Activated T-helper 2 cell treated with anti-CD3 and anti-CD28 coated beads, Interferon-gamma antibody, Interleukin-2, Interleukin-4, amounts not matched to agents 10 μg/mL and 5 μg/mL and 100 μg/mL, durations not matched to agents 14 hours and 24 hours and 36 hours (primary cell): ENCODE measurements around the gene PDZD2. TPM values are rescaled to one million over a fixed set of nuclear protein-coding genes. Genes with fewer than 3 reads are reported as not detected.

Source experiments
- DNase-seq: peaks from one replicate; pipeline ENCODE4 v3.0.0; 2021; ENCODE audit warnings: low spot score
- H3K27ac Mint-ChIP-seq: one replicate; pipeline ENCODE4 v1.8.0; 2021; ENCODE audit warnings: mixed read lengths
- H3K27me3 Mint-ChIP-seq: one replicate; pipeline ENCODE4 v1.8.0; 2021; ENCODE audit warnings: low read depth, mixed read lengths
- H3K36me3 Mint-ChIP-seq: one replicate; pipeline ENCODE4 v1.8.0; 2021; ENCODE audit warnings: low read depth, mixed read lengths
- H3K4me1 Mint-ChIP-seq: one replicate; pipeline ENCODE4 v1.8.0; 2021; ENCODE audit warnings: low read depth, mixed read lengths
- H3K4me3 Mint-ChIP-seq: one replicate; pipeline ENCODE4 v1.8.0; 2021; ENCODE audit warnings: low read depth, mild to moderate bottlenecking, moderate library complexity, mixed read lengths
- H3K9me3 Mint-ChIP-seq: one replicate; pipeline ENCODE4 v1.8.0; 2021; ENCODE audit warnings: mixed read lengths
- intact Hi-C: fragments of 100-400 bp; cut with micrococcal nuclease; formaldehyde crosslinking; loops from one replicate; pipeline ENCODE4 v1.15.1; 2023
- total RNA-seq: library from RNA; stranded (reverse); gene quantifications from 2 replicates; pipeline ENCODE4 v1.2.3, GENCODE V29; 2022

The PDZD2 gene
- total RNA-seq, 1 donor from 2014 or later, result 0.25 TPM

- intact Hi-C loops, result no loop called here
- H3K36me3 Mint-ChIP-seq, result no peaks in the 10 kb centered on the region
- H3K4me3 Mint-ChIP-seq, result no peak overlapping the region
- H3K27ac Mint-ChIP-seq, result no peak overlapping the region
- no peaks in the 10 kb centered on the region for H3K4me1 Mint-ChIP-seq
- no peaks in the 10 kb centered on the region for H3K9me3 Mint-ChIP-seq
- H3K27me3 Mint-ChIP-seq, result no peaks in the 10 kb centered on the region
- DNase-seq, result no peak
These were observed 205.9 kb downstream of the PDZD2 start for GRCh38 chr5:31844622-31845345.

- Mint-ChIP-seq H3K36me3 (no peaks in the 10 kb centered on the region), H3K27ac (no peak overlapping the region), H3K4me3 (no peak overlapping the region), H3K27me3 (no peaks in the 10 kb centered on the region), H3K9me3 (no peaks in the 10 kb centered on the region), H3K4me1 (no peaks in the 10 kb centered on the region)
- DNase-seq, result no peak
- intact Hi-C loops, result no loop called here
These were observed 206.4 kb downstream of the PDZD2 start for GRCh38 chr5:31845361-31845760.

- Mint-ChIP-seq H3K4me1 (no peaks in the 10 kb centered on the region), H3K27me3 (no peaks in the 10 kb centered on the region), H3K4me3 (no peak overlapping the region)
These were observed 208.0 kb downstream of the PDZD2 start for GRCh38 chr5:31846934-31847333.

GRCh38 chr5:31847354-31847753 lies 208.4 kb downstream of the PDZD2 start:
- intact Hi-C loops, result no loop called here
- DNase-seq, result no peak
- Mint-ChIP-seq H3K9me3 (no peaks in the 10 kb centered on the region), H3K4me1 (no peaks in the 10 kb centered on the region), H3K4me3 (no peak overlapping the region), H3K27ac (no peak overlapping the region), H3K36me3 (no peaks in the 10 kb centered on the region), H3K27me3 (no peaks in the 10 kb centered on the region)

More at GRCh38 chr5:31846934-31847333, 208.0 kb downstream of the PDZD2 start:
- no peak overlapping the region for H3K27ac Mint-ChIP-seq
- H3K36me3 Mint-ChIP-seq, result no peaks in the 10 kb centered on the region
- no peak for DNase-seq
- intact Hi-C loops, result no loop called here
- H3K9me3 Mint-ChIP-seq, result no peaks in the 10 kb centered on the region

GRCh38 chr5:31850981-31851689 lies 212.2 kb downstream of the PDZD2 start:
- no peak for DNase-seq
- Mint-ChIP-seq H3K36me3 (no peaks in the 10 kb centered on the region), H3K9me3 (no peaks in the 10 kb centered on the region), H3K4me3 (no peak overlapping the region), H3K27me3 (peaks cover 24% of the 10 kb centered on the region), H3K27ac (no peak overlapping the region), H3K4me1 (peaks cover 4% of the 10 kb centered on the region)
- intact Hi-C loops, result no loop called here

GRCh38 chr5:31853398-31854135 lies 214.6 kb downstream of the PDZD2 start:
- no peaks in the 10 kb centered on the region for H3K36me3 Mint-ChIP-seq
- no peak for DNase-seq
- H3K4me1 Mint-ChIP-seq, result peaks cover 4% of the 10 kb centered on the region
- H3K27me3 Mint-ChIP-seq, result peaks cover 34% of the 10 kb centered on the region
- intact Hi-C loops, result no loop called here
- H3K27ac Mint-ChIP-seq, result no peak overlapping the region
- no peak overlapping the region for H3K4me3 Mint-ChIP-seq
- H3K9me3 Mint-ChIP-seq, result no peaks in the 10 kb centered on the region

GRCh38 chr5:31854181-31855133 lies 215.5 kb downstream of the PDZD2 start:
- Mint-ChIP-seq H3K27me3 (peaks cover 34% of the 10 kb centered on the region), H3K36me3 (no peaks in the 10 kb centered on the region), H3K9me3 (peaks cover 6% of the 10 kb centered on the region), H3K4me3 (peak overlapping the region; percentile 38), H3K4me1 (peaks cover 4% of the 10 kb centered on the region), H3K27ac (no peak overlapping the region)
- intact Hi-C loops, result no loop called here
- DNase-seq, result no peak

GRCh38 chr5:31855134-31856040 lies 216.5 kb downstream of the PDZD2 start:
- Mint-ChIP-seq H3K4me3 (peak overlapping the region; percentile 28), H3K27me3 (peaks cover 34% of the 10 kb centered on the region), H3K36me3 (no peaks in the 10 kb centered on the region), H3K9me3 (peaks cover 11% of the 10 kb centered on the region), H3K4me1 (peaks cover 4% of the 10 kb centered on the region), H3K27ac (no peak overlapping the region)
- intact Hi-C loops, result no loop called here
- no peak for DNase-seq

- no peak for DNase-seq
- H3K4me1 Mint-ChIP-seq, result peaks cover 4% of the 10 kb centered on the region
- H3K9me3 Mint-ChIP-seq, result peaks cover 15% of the 10 kb centered on the region
- H3K4me3 Mint-ChIP-seq, result no peak overlapping the region
- no peak overlapping the region for H3K27ac Mint-ChIP-seq
- H3K36me3 Mint-ChIP-seq, result no peaks in the 10 kb centered on the region
- H3K27me3 Mint-ChIP-seq, result peaks cover 28% of the 10 kb centered on the region
- intact Hi-C loops, result no loop called here
These were observed 220.2 kb downstream of the PDZD2 start for GRCh38 chr5:31859096-31859495.

- intact Hi-C loops, result no loop called here
- peaks cover 18% of the 10 kb centered on the region for H3K27me3 Mint-ChIP-seq
- no peaks in the 10 kb centered on the region for H3K4me1 Mint-ChIP-seq
- no peak for DNase-seq
- H3K27ac Mint-ChIP-seq, result no peak overlapping the region
- H3K36me3 Mint-ChIP-seq, result no peaks in the 10 kb centered on the region
- no peak overlapping the region for H3K4me3 Mint-ChIP-seq
- H3K9me3 Mint-ChIP-seq, result peaks cover 15% of the 10 kb centered on the region
These were observed 221.3 kb downstream of the PDZD2 start for GRCh38 chr5:31860278-31860677.

- no peaks in the 10 kb centered on the region for H3K36me3 Mint-ChIP-seq
- H3K4me1 Mint-ChIP-seq, result no peaks in the 10 kb centered on the region
- H3K9me3 Mint-ChIP-seq, result peaks cover 15% of the 10 kb centered on the region
- no peak for DNase-seq
- H3K27me3 Mint-ChIP-seq, result peaks cover 12% of the 10 kb centered on the region
- no peak overlapping the region for H3K4me3 Mint-ChIP-seq
- H3K27ac Mint-ChIP-seq, result no peak overlapping the region
- intact Hi-C loops, result no loop called here
These were observed 221.9 kb downstream of the PDZD2 start for GRCh38 chr5:31860726-31861433.
